PC-9 (cell line): ENCODE data around the gene GBE1. TPM values are rescaled to one million over a fixed set of nuclear protein-coding genes. Genes with fewer than 3 reads are reported as not detected.

Source experiments
- BruUV-seq: library from RNA; stranded (reverse); fragments of 400-500 nt; replicated peaks from 2 replicates; lab custom pipeline; 2021; lab: Mats Ljungman, UMichigan
- CTCF ChIA-PET: fragments of 300-600 bp; sonication (Branson Sonifier 250); formaldehyde crosslinking; loops from one replicate; lab custom pipeline; 2022; ENCODE audit warnings: antibody characterized with exemption; lab: Charles Lee
- POLR2A ChIA-PET: fragments of 300-600 bp; sonication (Branson Sonifier 250); formaldehyde crosslinking; loops from one replicate; lab custom pipeline; 2022; ENCODE audit warnings: antibody characterized with exemption; ENCODE audit not compliant: unreplicated experiment; lab: Charles Lee
- DNase-seq, 2 experiments: peaks; one replicate each; pipeline versions ENCODE4 v3.0.0 to v3.0.0-alpha.2; 2015 to 2022; ENCODE audit warnings: mixed read lengths in 1 of 2
- H2AFZ ChIP-seq: fragments of 200-600 bp; sonication (generic); 2 replicates; pipeline ENCODE4 v1.8.1; 2017; ENCODE audit warnings: antibody characterized with exemption
- H3F3A ChIP-seq: fragments of 200-600 bp; sonication (generic); 2 replicates; pipeline ENCODE4 v1.8.1; 2017; ENCODE audit warnings: antibody characterized with exemption, mild to moderate bottlenecking, low read depth; ENCODE audit not compliant: insufficient read depth
- H3K27ac ChIP-seq: fragments of 200-600 bp; sonication (generic); 2 replicates; pipeline ENCODE4 v1.6.1; 2016; ENCODE audit warnings: mixed run types
- H3K27me3 ChIP-seq: fragments of 200-600 bp; sonication (generic); 2 replicates; pipeline ENCODE4 v1.6.1; 2016; ENCODE audit warnings: low read depth, mixed run types; ENCODE audit not compliant: insufficient read depth
- H3K36me3 ChIP-seq: fragments of 200-600 bp; sonication (generic); 2 replicates; pipeline ENCODE4 v1.6.1; 2016; ENCODE audit warnings: low read depth, mixed run types
- H3K4me1 ChIP-seq: fragments of 200-600 bp; sonication (generic); replicated peaks from 2 replicates; pipeline ENCODE4 v1.6.1; 2016; ENCODE audit warnings: mixed run types; ENCODE audit not compliant: insufficient read depth
- H3K4me2 ChIP-seq: fragments of 200-600 bp; sonication (generic); 2 replicates; pipeline ENCODE4 v1.6.1; 2017; ENCODE audit warnings: mixed run types
- H3K4me3 ChIP-seq: fragments of 200-600 bp; sonication (generic); 2 replicates; pipeline ENCODE4 v1.6.1; 2016; ENCODE audit warnings: mixed run types
- H3K79me2 ChIP-seq: fragments of 200-600 bp; sonication (generic); 2 replicates; pipeline ENCODE4 v1.6.1; 2017; ENCODE audit warnings: low read depth, mixed run types
- H3K9me2 ChIP-seq: fragments of 200-600 bp; sonication (generic); 2 replicates; pipeline ENCODE4 v1.8.1; 2017; ENCODE audit warnings: mild to moderate bottlenecking; ENCODE audit not compliant: insufficient read depth
- H3K9me3 ChIP-seq: fragments of 200-600 bp; sonication (generic); 2 replicates; pipeline ENCODE4 v1.8.1; 2016; ENCODE audit warnings: low read depth; ENCODE audit not compliant: insufficient read depth
- H4K20me1 ChIP-seq: fragments of 200-600 bp; sonication (generic); 2 replicates; pipeline ENCODE4 v1.8.1; 2017; ENCODE audit not compliant: insufficient read depth
- EZH2 ChIP-seq: fragments of 200-600 bp; sonication (generic); IDR thresholded peaks from 2 replicates; pipeline ENCODE4 v1.8.0; 2017; ENCODE audit warnings: antibody characterized with exemption, low read depth
- intact Hi-C: fragments of 100-400 bp; cut with micrococcal nuclease; formaldehyde crosslinking; loops from one replicate; pipeline ENCODE4 v1.10.0; 2022; ENCODE audit not compliant: unreplicated experiment
- total RNA-seq: library from RNA; stranded (reverse); gene quantifications from 2 replicates; pipeline ENCODE4 v1.2.3, GENCODE V29; 2021
- TF ChIP-seq, protein P1 (sequence below): fragments of 200-600 bp; sonication (generic); conservative IDR thresholded peaks from 2 replicates; pipeline ENCODE4 v1.6.1; 2017; ENCODE audit warnings: mixed run types, antibody characterized with exemption, mild to moderate bottlenecking, moderate library complexity

Gene GBE1
- total RNA-seq, 1 experiment from 2014 or later = 31.2 TPM

DNA sequence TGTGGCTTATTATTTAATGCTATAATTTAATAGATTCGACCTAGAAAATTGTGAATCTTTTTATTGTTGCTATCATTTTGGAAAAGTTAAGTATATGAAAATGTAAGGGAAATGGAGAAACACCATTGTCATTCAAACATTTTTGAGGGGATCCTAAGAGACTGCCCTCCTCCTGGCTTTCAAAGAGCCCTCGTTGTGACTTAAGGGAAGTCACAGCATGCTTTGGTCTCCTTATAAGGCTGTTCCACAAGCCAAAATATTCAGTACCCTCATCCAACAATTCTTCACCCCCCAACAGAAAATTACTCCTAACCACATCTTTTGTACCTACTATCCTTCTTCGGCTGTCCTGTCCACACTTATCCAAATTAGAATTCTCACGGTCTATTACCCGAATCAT, 140.2 kb downstream of the GBE1 start:
- intact Hi-C loops = no loop called here
- BruUV-seq = no TSS peak
- DNase-seq = no peak
- Histone ChIP-seq H4K20me1 (peaks cover 3% of the 10 kb centered on the region; the same call in 1 of the 2 replicates), H3K9me3 (no peaks in the 10 kb centered on the region), H3K27ac (no peak overlapping the region), H3K36me3 (no peaks in the 10 kb centered on the region), H3K9me2 (no peaks in the 10 kb centered on the region), H3K4me1 (no peaks in the 10 kb centered on the region), H2AFZ (no peak overlapping the region), H3K4me2 (no peak overlapping the region), H3K79me2 (no peaks in the 10 kb centered on the region), H3K27me3 (no peaks in the 10 kb centered on the region), H3K4me3 (no peak overlapping the region), H3F3A (no peaks in the 10 kb centered on the region)
- CTCF ChIA-PET = no interaction called here
- TF ChIP-seq, protein P1, sequence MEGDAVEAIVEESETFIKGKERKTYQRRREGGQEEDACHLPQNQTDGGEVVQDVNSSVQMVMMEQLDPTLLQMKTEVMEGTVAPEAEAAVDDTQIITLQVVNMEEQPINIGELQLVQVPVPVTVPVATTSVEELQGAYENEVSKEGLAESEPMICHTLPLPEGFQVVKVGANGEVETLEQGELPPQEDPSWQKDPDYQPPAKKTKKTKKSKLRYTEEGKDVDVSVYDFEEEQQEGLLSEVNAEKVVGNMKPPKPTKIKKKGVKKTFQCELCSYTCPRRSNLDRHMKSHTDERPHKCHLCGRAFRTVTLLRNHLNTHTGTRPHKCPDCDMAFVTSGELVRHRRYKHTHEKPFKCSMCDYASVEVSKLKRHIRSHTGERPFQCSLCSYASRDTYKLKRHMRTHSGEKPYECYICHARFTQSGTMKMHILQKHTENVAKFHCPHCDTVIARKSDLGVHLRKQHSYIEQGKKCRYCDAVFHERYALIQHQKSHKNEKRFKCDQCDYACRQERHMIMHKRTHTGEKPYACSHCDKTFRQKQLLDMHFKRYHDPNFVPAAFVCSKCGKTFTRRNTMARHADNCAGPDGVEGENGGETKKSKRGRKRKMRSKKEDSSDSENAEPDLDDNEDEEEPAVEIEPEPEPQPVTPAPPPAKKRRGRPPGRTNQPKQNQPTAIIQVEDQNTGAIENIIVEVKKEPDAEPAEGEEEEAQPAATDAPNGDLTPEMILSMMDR = no peak
- no peak for TF ChIP-seq EZH2
- POLR2A ChIA-PET = no interaction called here

DNA sequence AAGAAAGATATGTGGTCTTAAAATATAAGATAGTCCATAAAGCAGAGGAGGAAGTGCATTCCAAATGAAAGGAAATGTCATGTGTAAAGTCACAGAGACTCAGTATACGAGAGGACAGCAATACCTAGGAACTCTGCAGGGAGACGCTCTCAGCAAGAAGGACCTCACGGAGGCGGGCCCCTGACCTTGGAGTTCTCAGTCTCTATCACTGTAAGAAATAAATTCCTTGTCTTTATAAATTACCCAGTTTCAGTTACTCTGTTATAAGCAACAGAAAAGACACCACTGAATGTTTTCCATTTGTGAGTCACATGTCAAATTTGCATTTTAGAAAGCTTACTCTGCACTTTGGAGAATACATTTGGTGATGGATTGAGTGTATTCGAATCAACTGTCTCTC, 140.6 kb downstream of the GBE1 start:
- H3K4me3 ChIP-seq = no peak overlapping the region
- DNase-seq = no peak
- peaks cover 3% of the 10 kb centered on the region; the same call in 1 of the 2 replicates for H4K20me1 ChIP-seq
- no peak overlapping the region for H3K27ac ChIP-seq
- H3K4me1 ChIP-seq = no peaks in the 10 kb centered on the region
- no peaks in the 10 kb centered on the region for H3K36me3 ChIP-seq
- no peak overlapping the region for H3K4me2 ChIP-seq
- intact Hi-C loops = no loop called here
- no peaks in the 10 kb centered on the region for H3F3A ChIP-seq
- no peak overlapping the region for H2AFZ ChIP-seq
- no peaks in the 10 kb centered on the region for H3K9me2 ChIP-seq
- TF ChIP-seq EZH2 = no peak
- POLR2A ChIA-PET = no interaction called here
- BruUV-seq = no TSS peak
- no peaks in the 10 kb centered on the region for H3K9me3 ChIP-seq
- H3K27me3 ChIP-seq = no peaks in the 10 kb centered on the region
- CTCF ChIA-PET = no interaction called here
- H3K79me2 ChIP-seq = no peaks in the 10 kb centered on the region

DNA sequence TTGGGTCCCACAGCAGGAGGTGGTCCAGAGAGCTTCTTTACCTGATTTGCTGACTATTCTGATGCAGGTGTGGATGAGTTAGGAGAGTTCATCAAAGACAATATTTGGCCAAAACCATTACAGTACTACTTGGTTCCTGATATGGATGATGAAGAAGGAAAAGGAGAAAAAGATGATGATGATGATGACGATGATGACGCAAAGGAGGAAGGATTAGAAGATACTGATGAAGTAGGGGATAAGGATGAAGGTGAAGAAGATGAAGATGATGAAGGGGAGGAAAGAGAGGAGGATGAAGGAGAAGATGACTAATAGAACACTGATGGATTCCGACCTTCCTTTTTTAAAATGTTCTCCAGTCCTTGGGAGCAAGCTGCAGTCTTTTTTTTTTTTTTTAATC, 148.7 kb downstream of the GBE1 start:
- no peak for DNase-seq
- CTCF ChIA-PET = no interaction called here
- Histone ChIP-seq H3K9me3 (no peaks in the 10 kb centered on the region), H3K4me2 (no peak overlapping the region), H3K9me2 (no peaks in the 10 kb centered on the region), H3K27ac (no peak overlapping the region), H3K27me3 (no peaks in the 10 kb centered on the region), H3F3A (no peaks in the 10 kb centered on the region), H3K79me2 (no peaks in the 10 kb centered on the region), H2AFZ (no peak overlapping the region), H3K36me3 (no peaks in the 10 kb centered on the region), H3K4me1 (no peaks in the 10 kb centered on the region), H4K20me1 (no peaks in the 10 kb centered on the region), H3K4me3 (no peak overlapping the region)
- no peak for TF ChIP-seq EZH2
- TF ChIP-seq, protein P1 = no peak
- BruUV-seq = no TSS peak
- POLR2A ChIA-PET = no interaction called here
- intact Hi-C loops = no loop called here

DNA sequence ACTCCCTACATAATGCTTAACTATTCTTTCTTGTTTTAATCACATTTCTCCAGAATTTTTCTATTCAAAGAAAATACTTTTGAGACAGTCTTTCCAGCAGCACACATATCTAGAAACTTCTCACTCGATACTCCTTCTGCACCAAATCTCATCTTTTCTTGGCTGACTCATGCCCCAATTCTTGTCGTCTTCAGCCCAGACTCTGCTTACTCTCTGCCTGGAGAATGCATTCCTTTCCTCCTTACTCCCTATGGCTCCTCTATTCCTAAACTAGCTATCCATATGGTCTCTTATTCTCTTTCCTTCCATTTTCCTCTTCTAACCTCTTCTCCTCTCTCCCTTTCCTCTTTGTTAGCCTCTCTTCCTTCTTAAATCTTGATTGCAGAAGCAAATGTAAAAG, 158.7 kb downstream of the GBE1 start:
- H3K4me2 ChIP-seq = no peak overlapping the region

More for the DNA sequence above, 158.7 kb downstream of the GBE1 start:
- POLR2A ChIA-PET = no interaction called here
- no peaks in the 10 kb centered on the region for H3K9me3 ChIP-seq
- H3K27me3 ChIP-seq = no peaks in the 10 kb centered on the region
- H3K4me1 ChIP-seq = no peaks in the 10 kb centered on the region
- BruUV-seq = no TSS peak
- TF ChIP-seq, protein P1 = no peak
- no peak for TF ChIP-seq EZH2
- DNase-seq = no peak
- no peaks in the 10 kb centered on the region for H3F3A ChIP-seq
- H3K9me2 ChIP-seq = no peaks in the 10 kb centered on the region
- H3K4me3 ChIP-seq = no peak overlapping the region
- CTCF ChIA-PET = no interaction called here
- no peaks in the 10 kb centered on the region for H3K36me3 ChIP-seq
- H2AFZ ChIP-seq = no peak overlapping the region
- no peaks in the 10 kb centered on the region for H3K79me2 ChIP-seq
- intact Hi-C loops = no loop called here
- H3K27ac ChIP-seq = no peak overlapping the region
- no peaks in the 10 kb centered on the region for H4K20me1 ChIP-seq
